Thyroid gland (tissue), 4 donors: ENCODE results near the gene INPP5A. TPM values are rescaled to one million over a fixed set of nuclear protein-coding genes. Genes with fewer than 3 reads are reported as not detected.
A peak's percentile ranks its signal among the peaks of the same experiment; 100 is the strongest.
"Not testable (repeated sequence)": the region's sequence is repeated elsewhere in the genome, so short reads cannot be mapped to it uniquely, and the experiment has no call there.

Experiments used
- DNase-seq, 2 donors: peaks; one replicate each; pipeline ENCODE4 v3.0.0-alpha.2; 2019
- H3K27ac ChIP-seq, 3 donors: fragments of 200-600 bp; sonication (generic); 1 replicate in 2 of 3; 2 replicates in 1 of 3; pipeline ENCODE4 v1.5.1; 2016 to 2019; ENCODE audit warnings: mild to moderate bottlenecking in 1 of 3, moderate library complexity in 1 of 3
- H3K27me3 ChIP-seq: fragments of 200-600 bp; sonication (generic); one replicate; pipeline ENCODE4 v1.5.1; 2019
- H3K36me3 ChIP-seq, 2 donors: fragments of 200-600 bp; sonication (generic); one replicate each; pipeline ENCODE4 v1.5.1; 2016 to 2019
- H3K4me1 ChIP-seq, 2 donors: fragments of 200-600 bp; sonication (generic); one replicate each; pipeline ENCODE4 v1.5.1; 2017 to 2019
- H3K4me3 ChIP-seq, 3 donors: fragments of 200-600 bp; sonication (generic); replicated peaks in 1 of 3; 1 replicate in 2 of 3; 2 replicates in 1 of 3; pipeline ENCODE4 v1.5.1; 2016; ENCODE audit warnings: mild to moderate bottlenecking in 1 of 3
- H3K9me3 ChIP-seq: fragments of 200-600 bp; sonication (generic); one replicate; pipeline ENCODE4 v1.5.1; 2017
- CTCF ChIP-seq, 6 experiments: fragments of 200-600 bp in 3 of 6; fragments of 450-650 bp in 3 of 6; sonication (generic) in 3 of 6; IDR thresholded peaks; one replicate each; pipeline ENCODE4 v1.5.1; 2016 to 2019; ENCODE audit warnings: antibody characterized with exemption in 6 of 6, mild to moderate bottlenecking in 2 of 6, inconsistent platforms in 1 of 6, moderate library complexity in 1 of 6
- POLR2A ChIP-seq, 2 donors: fragments of 450-650 bp; IDR thresholded peaks; one replicate each; pipeline ENCODE4 v1.6.1; 2017; ENCODE audit warnings: antibody characterized with exemption in 2 of 2, mild to moderate bottlenecking in 2 of 2, moderate library complexity in 1 of 2
- WGBS, 2 donors: methylation state at CpG; one replicate each; pipeline ENCODE4 v1.1.5; 2017; 5-methylcytosine and 5-hydroxymethylcytosine counted together
- intact Hi-C: fragments of 100-400 bp; cut with DNase I; formaldehyde crosslinking; loops from one replicate; pipeline ENCODE4 v1.15.1; 2023
- total RNA-seq, 4 donors: library from RNA; depleted of rRNA; stranded (reverse); fragments of >200 nt; gene quantifications; one replicate each; pipeline ENCODE4 v1.2.3, GENCODE V29; 2016

Gene INPP5A
- total RNA-seq, 4 donors from 2014 or later, result 30.4 to 75.8 (median 41.1) TPM

DNA sequence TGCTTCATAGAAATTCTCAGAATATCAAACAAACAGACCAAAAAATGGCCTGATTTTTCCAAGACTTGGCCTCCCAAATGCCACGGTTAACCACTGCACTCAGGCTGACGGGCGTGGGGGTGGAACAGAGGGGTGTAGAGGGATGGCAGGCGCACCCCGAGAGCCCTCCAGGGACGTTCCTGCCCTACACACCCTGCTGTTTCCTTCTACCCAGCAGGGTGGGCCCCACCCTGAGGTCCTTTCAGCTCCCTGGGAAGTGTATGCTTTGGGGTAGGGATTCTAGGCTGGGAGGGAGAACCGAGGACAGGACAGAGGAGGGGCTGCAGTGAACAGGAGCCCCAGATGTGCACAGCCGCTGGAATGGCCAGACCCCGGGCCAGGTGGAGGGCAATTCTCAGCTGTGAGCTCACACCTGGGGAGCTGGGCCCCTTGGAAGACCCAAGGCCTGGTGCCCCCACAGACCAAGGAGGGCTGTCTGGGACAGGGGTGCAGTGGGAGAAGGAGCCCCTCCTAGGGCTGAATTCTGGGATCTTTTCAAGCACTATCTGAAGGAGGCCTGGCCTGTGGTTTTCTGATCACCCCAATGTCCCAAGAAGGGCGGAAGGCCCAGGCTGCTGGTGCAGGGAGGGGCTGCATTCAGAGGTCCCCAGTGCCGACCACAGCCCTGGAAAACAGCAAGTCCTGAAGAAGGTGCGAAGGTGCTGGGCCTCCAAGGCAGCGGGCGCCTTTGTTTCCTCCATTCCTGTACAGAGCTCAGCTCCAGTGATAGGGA, 32.9 kb upstream of the INPP5A start:
- no peak for DNase-seq

GRCh38 chr10:132505546-132505945, 32.0 kb upstream of the INPP5A start:
- H3K27me3 ChIP-seq, H3K36me3 ChIP-seq, DNase-seq, H3K27ac ChIP-seq, H3K9me3 ChIP-seq, H3K4me3 ChIP-seq, intact Hi-C loops: not testable (repeated sequence)
- peaks cover 7 to 15% of the 10 kb centered on the region in 2 donors for H3K4me1 ChIP-seq
- WGBS, 2 donors, result 62 to 73% methylated on average over 7 to 11 of the region's 23 CpGs

More for the DNA sequence above, 32.9 kb upstream of the INPP5A start:
- no peak for TF ChIP-seq POLR2A (IDR thresholded peaks at IDR 0.05)
- TF ChIP-seq CTCF (IDR thresholded peaks at IDR 0.05), result no peak
- 88 to 95% methylated on average over 9 to 13 of the region's 14 CpGs for WGBS, 2 donors
- H3K27ac ChIP-seq, result no peak overlapping the region
- no peak overlapping the region for H3K4me3 ChIP-seq
- no peaks in the 10 kb centered on the region for H3K36me3 ChIP-seq
- H3K4me1 ChIP-seq, result peaks cover 7 to 15% of the 10 kb centered on the region in 2 donors
- H3K27me3 ChIP-seq, result no peaks in the 10 kb centered on the region
- intact Hi-C loops, result no loop called here
- H3K9me3 ChIP-seq, result no peaks in the 10 kb centered on the region

DNA sequence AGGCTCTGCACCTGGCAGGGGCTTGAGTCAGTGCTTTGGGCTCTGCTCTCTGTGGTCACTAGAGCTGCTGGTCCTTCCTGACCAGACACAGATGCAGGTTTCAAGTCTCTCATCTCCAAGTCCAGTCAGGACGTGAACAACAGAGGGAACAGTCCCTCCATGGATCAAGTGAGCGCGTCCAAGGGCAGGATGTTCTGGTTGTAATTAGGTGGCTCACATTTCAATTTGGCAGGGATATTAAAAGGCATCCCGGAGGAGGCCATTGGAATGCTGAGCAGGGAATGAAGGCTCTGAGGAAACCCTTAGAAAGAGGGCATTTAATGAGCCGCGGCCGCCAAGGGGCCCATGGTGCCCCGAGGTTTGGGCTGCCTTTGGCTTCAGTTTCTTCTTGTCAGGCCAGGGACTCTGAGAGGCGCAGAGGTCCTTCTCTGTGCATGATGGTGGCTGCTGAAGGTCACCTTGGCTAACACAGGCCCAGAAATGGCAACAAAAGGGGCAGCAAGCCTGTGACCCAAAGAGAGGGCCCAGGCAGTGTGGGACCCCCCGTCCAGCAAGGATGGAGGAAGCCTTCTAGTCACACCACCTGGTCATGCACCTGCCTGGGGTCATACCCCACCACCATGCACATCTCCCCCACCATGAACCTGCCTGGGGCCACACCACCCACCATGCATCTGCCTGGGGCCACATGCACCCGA, 30.7 kb upstream of the INPP5A start:
- Histone ChIP-seq H3K36me3 (no peaks in the 10 kb centered on the region), H3K9me3 (no peaks in the 10 kb centered on the region), H3K4me3 (no peak overlapping the region), H3K27me3 (no peaks in the 10 kb centered on the region), H3K4me1 (peaks cover 7 to 15% of the 10 kb centered on the region in 2 donors), H3K27ac (peak overlapping the region; percentile 11 to 53 (median 33))
- TF ChIP-seq CTCF (IDR thresholded peaks at IDR 0.05) (no peak), POLR2A (IDR thresholded peaks at IDR 0.05) (no peak)
- WGBS, 2 donors, result 43 to 44% methylated on average over 11 of the region's 11 CpGs
- intact Hi-C loops, result no loop called here
- DNase-seq, result peak; percentile 78 to 80

- no peaks in the 10 kb centered on the region for H3K36me3 ChIP-seq
- TF ChIP-seq POLR2A (IDR thresholded peaks at IDR 0.05), result no peak
- no peak for TF ChIP-seq CTCF (IDR thresholded peaks at IDR 0.05)
- DNase-seq, result no peak
- H3K4me1 ChIP-seq, result peaks cover 7 to 15% of the 10 kb centered on the region in 2 donors
- WGBS, 2 donors, result 60 to 93% methylated on average over 5 to 10 of the region's 10 CpGs
- peak overlapping the region in 2 of 3 donors; percentile 34 to 53 for H3K27ac ChIP-seq
- no peaks in the 10 kb centered on the region for H3K27me3 ChIP-seq
- H3K9me3 ChIP-seq, result no peaks in the 10 kb centered on the region
- intact Hi-C loops, result no loop called here
- no peak overlapping the region for H3K4me3 ChIP-seq
Observed at GRCh38 chr10:132507409-132507955, 30.1 kb upstream of the INPP5A start.

DNA sequence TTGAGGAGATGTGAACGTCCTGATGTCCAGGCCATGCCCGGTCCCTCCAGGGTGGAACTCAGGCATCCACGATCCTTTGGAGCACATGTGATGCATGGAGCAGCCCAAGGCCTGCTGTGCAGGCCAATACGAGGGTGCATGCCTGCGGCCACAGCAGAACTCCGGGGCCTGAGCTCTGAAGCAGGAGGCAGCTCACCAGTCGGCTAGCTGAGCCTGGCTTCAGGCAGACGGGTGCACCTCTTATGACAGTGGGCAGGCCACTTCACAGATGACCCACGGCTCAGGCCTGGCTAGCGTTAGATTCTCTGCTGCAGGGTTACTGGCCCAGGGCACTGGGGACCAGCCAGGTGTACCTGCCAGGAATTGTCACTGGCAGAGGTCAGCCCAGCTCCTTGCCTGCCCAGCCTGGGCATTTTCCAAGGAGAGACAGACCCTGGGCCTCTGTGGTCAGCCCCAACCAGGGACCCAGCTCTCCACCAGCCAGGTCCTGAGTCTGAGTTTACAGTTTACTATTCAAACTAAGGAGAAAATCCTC, 29.6 kb upstream of the INPP5A start:
- no peak overlapping the region for H3K4me3 ChIP-seq
- H3K27ac ChIP-seq, result peak overlapping the region in 2 of 3 donors; percentile 34 to 53
- no peaks in the 10 kb centered on the region for H3K36me3 ChIP-seq
- TF ChIP-seq POLR2A (IDR thresholded peaks at IDR 0.05), result no peak
- no peak for TF ChIP-seq CTCF (IDR thresholded peaks at IDR 0.05)
- peak; percentile 50 to 52 for DNase-seq
- no peaks in the 10 kb centered on the region for H3K27me3 ChIP-seq
- peaks cover 7 to 15% of the 10 kb centered on the region in 2 donors for H3K4me1 ChIP-seq
- 34% methylated on average over 3 of the region's 10 CpGs; no CpG with 5 or more reads in 1 of the 2 donors for WGBS, 2 donors
- intact Hi-C loops, result no loop called here
- no peaks in the 10 kb centered on the region for H3K9me3 ChIP-seq
